Renal pelvis (tissue), 4 donors: ENCODE measurements around the gene LRRC4C. TPM values are rescaled to one million over a fixed set of nuclear protein-coding genes. Genes with fewer than 3 reads are reported as not detected.
"Not testable (repeated sequence)": the region's sequence is repeated elsewhere in the genome, so short reads cannot be mapped to it uniquely, and the experiment has no call there.

Experiments
- DNase-seq: peaks from one replicate; pipeline ENCODE4 v3.0.0-alpha.2; 2013
- polyA plus RNA-seq, 3 donors: library from polyadenylated mRNA; unstranded; fragments of 120-200 nt; gene quantifications; one replicate each; pipeline ENCODE4 v1.2.1, GENCODE V29; 2013; ENCODE audit not compliant: insufficient read length in 3 of 3

Gene LRRC4C
- polyA plus RNA-seq, 3 donors = 13.1 to 13.8 (median 13.3) TPM

DNA sequence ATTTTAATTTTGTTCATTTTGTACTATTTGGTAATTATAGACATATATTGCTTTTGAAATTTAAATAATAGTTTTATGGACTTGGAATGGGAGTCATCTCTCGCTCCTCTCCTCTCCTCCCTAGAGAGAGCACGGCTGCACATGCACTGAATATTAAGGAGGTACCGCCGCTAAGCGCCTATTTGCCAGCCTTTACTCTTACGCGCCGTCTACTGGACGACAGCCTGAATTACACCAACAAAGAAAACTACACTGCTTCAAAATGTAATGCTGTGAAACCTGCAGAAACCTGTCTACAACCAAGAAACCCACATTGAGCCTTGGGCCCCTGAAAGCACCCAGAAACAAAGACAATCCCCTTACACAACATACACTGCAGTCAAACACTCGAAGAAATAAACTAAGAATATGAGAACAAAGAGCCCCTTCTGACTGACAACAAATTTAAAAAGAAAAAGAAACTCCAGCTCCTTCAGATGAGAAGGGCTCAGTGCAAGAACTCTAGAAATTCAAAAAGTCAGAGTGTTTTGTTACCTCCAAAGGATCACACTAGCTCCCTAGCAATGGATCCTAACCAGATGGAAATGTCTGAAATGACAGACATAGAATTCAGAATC, 737.2 kb downstream of the LRRC4C start:
- peak; percentile 16 for DNase-seq

DNA sequence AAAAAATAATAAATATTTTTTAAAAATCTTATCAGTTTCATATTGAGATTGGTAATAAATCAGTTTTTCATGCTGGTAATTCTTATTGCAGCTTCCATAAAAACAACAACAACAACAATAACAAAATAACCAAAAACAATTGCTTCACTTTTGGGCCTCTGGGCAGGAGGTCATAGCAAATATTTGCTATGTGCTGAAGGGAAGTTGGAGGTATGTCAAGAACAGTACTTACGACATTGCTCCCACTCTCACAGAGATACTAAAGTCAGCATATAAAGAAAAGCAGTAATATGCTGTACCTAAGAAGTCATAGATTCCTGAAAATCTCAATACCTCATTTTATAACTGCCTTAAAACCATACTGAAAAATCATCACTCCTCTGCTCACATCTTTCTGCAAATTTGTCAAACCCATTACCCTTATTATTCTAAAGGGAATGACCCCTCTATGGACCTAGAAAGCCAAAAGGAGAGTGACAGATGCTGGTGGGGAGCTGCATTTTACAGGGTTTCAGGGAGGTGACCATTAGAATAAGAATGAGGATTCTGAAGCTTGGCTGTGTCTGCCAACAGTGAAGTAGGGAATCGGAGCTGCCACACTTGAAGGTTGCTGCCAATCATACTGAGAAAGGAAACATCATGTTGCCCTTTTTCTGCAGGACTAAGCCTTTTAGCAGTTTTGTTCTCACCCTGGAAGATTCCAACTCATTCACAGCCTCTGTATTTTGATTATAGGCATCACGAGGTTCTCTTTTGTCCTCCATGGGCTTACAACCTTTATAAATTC, 742.9 kb downstream of the LRRC4C start:
- DNase-seq = no peak

DNA sequence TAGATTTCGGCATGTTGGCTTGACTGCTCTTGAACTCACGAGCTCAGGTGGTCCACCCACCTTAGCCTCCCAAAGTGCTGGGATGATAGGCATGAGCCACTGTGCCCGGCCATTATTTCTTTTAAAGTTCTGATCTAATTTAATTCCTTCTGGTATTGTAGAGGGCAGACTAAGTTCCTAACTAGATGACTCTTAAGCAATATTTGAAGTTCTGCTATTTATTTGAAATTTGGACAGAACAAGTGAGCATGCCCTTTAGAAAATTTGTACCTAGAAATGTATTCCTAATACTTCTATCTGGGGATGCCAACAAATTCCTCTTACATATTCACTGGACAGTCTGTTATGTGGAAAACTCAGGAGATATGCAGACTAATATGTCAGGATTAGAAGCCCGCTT, 746.4 kb downstream of the LRRC4C start:
- DNase-seq = no peak

DNA sequence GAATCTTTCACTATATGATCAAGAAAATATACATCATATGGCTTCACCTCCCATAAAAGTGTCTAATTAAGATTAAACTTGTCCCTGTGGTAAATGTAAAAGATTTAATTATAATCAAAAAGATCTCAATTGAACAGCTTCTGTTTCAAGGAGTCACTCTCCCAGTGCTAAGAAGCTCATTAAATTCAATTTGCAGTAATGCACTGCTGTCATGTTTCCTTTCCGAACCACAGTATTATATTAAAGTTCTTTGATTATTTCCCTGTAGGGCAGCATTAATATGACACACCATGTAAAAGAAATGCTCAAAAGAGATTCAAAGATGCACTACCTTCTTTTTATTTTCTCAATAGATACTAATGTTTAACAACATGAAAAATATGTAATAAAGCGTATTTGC, 758.4 kb downstream of the LRRC4C start:
- no peak for DNase-seq

DNA sequence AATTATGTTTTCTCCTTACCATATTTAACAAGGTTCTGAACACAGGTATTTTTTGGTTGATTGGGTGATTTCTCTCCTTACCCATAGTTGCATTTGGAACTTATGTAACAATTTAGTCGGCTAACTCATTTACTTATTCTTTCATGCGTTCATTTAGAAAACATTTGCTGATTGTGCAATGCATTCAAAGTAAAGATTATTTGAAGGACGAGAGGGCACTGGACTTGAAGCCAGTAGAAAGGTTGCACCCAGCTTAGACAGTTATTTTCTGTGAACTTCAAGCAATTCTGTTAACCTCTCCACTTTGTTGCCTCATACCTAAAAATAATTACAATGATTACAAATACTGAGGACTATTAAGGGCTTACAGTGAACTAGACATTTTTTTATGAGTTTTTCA, 769.6 kb downstream of the LRRC4C start:
- no peak for DNase-seq

DNA sequence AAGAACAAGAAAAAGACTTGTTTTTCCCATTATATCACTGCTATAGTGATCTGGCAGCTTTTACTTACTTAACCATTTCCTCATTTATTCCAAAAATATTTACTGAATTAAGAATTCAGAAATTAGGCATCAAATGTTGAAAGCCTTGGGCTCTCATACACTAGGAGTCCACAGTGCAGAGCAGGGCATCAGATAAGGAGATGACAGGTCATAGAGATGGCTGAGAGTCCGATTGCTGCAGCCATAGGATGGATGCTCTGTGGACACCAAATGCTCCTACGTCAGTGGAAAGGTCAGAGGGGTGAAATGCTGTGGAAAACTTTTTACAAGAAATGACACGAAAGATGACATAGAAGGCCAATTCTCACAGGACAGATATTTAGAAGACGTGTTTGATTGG, 771.1 kb downstream of the LRRC4C start:
- no peak for DNase-seq

DNA sequence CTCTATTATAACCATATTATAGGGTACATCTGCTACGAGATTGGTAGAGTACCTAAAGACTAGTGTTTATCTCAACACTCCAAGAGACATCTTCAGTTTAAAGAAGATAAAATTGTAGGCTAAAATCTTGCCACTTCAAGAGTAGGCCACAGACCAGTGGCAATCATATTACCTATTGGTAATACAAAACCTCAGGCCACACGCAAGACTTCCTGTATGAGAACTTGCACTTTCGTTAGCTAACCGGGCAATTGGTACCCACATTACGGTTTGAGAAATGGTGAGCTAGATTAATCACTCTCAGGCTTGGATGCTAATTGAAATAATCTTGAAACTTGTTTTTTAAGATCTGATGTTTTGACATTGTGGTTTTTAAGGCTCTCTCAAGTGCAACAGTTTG, 772.7 kb downstream of the LRRC4C start:
- DNase-seq = no peak

DNA sequence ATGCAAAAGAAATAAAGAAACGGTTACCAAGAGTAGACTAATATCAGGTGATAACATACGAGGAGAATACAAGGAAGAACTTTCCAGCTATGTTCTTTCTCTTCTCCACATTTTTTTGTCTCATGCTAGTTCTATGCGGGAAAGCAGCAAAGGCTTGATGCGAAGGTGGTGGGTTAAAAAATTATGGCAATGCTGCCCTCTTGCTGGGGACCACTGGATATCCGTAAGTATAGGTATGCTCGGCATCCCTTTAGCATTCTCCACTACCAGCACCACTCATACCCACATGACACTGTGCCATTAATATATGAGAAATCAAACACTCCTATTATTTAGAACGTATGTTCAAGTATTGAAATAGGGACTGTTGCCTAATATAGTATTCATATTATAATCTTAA, 776.4 kb downstream of the LRRC4C start:
- no peak for DNase-seq

DNA sequence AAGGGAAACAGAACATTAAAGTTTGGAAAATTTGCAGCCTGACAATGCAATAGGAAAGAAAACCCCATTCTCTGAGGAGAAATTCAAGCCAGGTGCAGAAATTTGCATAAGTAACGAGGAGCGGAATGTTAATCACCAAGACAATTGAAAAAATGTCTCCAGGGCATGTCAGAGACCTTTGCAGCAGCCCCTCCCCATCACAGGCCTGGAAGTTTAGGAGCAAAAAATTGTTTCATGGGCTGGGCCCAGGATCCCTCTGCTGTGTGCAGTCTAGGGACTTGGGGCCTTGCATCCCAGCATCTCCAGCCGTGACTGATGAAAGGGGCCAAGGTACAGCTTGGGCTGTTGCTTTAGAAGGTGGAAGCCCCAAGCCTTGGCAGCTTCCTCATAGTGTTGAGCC, 780.2 kb downstream of the LRRC4C start:
- no peak for DNase-seq

DNA sequence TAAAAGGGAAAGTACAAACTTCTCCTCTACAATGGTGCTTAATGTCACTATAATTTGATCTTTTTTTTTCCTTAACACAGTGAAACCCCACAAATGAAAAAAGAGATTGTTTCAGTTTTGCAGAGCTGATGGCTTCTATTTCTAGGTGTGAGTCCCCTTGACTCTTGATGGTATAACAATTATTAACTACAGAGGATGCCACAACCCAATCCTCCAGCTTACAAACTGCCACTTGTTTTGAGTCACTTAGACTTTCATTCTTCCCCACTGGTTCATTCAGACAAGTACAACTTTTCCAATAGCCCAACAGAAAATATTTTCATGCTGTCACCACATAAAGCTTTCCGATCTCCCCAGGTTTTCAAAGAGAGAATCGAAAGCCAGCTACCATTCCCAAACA, 812.2 kb downstream of the LRRC4C start:
- DNase-seq = no peak

DNA sequence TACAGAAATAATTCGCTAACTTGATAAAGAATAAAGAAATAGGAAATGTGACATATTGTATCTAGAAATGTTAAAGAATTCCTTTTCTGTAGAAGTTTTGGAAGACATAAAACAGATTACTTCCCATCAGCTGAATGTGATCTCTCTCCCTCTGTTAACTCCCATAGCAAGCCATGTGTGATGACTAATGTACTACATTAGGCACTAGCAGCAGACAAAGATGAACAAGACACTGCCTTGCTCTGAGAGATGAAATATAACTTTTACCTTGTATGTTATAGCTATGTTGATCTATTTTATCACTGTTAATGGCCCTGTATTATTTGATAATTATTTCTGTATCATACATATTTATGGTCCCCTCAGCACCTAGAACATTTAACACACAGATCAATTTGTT, 817.2 kb downstream of the LRRC4C start:
- DNase-seq = no peak

DNA sequence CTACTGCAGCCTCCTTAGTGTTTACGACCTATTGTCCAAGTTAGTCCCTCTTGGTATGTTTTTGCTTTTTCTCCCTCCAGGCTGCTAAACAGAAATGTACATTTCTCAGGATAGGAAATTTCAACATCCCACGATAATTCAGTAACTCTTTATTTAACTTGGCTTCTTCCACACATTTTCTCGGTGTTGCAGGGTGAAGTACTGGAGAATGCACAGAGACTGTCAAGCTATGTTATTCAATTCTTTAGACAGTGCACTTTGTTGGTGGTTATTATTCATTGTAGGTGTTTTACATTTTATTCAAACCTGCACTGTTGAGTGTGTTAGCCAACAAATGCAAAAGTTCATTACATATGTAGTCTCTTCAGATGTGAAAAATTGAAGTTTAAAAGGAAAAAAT, 839.8 kb downstream of the LRRC4C start:
- DNase-seq = no peak

DNA sequence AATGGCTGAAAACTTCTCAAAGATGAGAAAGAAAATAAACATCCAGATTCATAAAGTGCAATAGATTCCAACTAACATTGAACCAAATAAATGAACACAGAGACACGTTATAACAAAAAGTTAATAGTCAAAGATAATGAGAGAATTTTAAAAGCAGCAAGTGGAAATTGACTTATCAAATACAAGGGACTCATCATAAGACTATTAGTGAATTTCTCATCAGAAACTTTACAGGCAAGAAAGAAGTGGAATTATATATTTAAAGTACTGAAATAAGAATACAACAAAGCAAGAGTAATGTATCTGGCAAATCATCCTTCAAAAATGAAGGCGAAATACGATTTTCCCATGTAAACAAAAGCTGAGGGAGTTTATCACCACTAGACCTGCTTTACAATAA, 852.7 kb downstream of the LRRC4C start:
- no peak for DNase-seq

DNA sequence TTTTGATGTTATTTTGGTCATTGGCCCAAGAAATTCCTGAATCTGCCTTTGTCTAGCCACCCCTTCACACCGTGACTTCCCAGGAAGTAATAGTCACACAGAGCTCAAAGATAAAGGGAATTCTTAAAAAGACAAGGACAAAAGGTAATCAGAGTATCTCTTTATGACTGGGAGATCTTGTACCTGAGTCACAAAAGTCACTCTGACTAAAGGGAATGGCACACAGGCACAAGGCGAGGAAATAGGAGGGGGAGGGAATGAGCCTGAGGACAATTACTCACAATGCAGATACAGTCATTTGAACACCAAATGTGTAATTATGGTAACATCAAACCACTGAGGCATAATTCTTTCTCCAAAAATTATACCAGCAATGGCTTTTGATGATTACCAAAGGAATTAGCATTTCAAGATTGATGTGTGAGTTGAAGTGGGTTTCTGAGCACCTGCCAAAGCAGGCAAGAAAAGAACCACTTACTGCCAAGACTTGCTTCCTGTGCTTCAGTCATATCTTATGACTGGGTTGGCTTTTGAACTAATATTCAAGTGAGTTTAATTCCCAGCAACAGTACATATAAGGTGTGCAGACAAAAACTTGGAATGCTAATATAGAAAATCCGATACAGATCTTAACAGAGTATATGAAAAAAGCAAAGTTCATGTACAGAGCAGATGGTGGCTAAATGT, 856.4 kb downstream of the LRRC4C start:
- no peak for DNase-seq

DNA sequence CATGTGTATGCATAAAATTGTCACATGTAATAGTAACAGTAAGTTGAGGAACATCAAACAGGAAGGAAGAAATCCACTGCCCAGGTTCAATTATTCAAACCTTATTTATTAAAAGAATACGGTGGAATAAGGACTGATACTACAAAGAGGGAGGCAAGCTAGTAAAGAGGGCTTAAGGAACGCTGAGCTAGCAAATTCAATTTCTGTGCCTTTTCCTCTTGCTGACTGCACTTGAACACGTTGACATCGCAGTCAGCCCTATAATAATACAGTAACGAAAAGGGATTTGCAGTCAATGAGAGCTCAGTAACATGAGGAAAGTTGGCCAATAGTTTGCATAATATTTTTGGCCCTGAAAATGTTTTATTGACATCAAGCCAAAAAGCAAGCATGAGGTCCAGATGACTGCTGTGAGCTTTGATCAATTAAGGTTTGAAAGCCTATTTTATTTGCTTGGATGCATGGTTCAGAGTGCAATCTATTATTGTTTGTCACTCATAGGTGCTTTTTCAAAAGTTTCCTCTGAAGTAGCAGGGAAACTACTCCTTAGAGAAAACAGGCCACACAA, 861.8 kb downstream of the LRRC4C start:
- DNase-seq = no peak

DNA sequence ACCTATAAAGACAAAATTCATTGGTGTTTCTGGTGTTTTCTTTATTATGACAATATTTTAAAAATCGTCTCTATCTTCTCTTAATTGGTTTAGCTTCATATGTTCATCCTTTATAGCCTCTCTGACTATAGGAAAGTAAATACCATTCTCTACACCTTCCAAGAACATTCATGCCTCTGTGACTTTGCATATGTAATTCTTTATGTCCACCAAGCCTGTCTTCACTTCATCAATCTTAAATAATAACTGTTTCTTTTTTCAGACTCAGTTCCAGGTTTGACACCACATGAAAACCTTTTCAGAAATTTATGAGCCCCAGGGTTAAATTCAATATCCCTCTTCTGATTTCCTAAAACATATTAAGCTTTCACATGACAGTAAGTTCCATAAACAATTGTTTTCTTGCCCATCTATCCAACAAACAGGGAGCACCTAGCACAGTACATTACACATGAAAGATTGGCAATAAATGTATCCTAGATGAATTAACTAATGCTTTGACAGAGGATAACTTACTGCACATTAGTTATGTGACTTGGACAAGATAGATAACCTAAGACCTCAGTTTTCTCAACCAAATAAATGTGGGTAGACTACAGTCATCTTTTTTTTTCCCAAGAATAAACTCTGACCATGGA, 886.1 kb downstream of the LRRC4C start:
- DNase-seq = no peak

DNA sequence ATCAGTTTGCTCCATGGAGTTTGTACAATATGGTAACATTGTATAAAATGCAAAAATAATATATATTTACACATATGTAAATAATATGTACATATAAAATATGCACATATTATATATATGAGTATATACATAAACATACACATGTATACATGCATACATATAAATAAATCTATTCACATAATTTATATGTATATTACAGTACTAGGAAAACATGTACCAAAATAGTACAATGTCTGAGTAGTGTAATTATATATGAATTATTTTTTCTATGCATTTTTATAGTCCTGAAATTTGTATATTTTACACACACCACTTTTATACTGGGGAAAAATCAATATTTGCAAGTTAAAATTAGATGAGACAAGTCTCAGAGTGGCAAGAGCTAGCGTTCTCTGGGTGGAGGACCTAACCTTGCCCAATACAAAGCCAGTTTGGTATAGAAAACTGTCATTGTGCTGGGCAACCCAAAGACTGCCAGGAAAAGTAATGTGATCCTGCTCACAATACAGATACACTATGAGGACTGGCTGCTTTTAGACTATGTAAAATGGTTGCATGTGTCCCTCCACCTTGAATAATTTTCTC, 889.4 kb downstream of the LRRC4C start:
- no peak for DNase-seq

DNA sequence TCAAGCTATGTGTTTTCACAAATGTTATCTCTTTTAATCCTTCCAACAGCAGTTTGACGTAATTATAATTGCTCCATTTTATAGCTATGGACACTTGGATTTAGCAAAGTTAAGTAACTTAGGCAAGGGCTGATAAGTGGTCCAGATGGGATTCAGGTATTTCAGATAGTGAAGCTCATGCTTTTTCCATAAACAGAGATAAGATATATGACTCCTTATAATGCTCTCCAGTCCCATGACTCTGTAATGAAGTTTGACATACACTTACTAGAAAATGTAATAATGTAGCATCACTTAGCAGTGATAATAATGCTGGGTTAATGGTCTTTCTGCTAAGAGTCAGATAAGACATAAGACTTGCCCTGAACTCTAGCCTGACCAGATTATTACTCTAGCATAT, 892.1 kb downstream of the LRRC4C start:
- DNase-seq = no peak

DNA sequence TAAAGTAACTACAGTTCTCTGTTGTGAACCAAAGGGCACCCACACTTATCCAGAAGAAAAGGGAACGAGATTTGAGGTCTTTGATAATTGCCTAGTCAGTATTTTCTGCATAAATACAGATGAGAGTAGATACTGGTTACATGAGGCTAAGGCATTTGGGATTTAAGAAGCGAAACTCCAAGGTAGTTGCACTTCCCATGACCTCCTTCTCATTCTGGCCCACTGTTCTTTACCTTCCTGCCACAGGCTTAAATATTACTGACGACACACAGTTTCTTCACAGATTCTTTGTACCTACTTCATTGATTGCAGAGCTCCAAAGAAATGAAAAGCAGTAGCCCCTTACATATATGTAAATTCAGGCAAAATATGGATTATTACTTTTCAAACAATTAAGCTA, 915.3 kb downstream of the LRRC4C start:
- DNase-seq = no peak

DNA sequence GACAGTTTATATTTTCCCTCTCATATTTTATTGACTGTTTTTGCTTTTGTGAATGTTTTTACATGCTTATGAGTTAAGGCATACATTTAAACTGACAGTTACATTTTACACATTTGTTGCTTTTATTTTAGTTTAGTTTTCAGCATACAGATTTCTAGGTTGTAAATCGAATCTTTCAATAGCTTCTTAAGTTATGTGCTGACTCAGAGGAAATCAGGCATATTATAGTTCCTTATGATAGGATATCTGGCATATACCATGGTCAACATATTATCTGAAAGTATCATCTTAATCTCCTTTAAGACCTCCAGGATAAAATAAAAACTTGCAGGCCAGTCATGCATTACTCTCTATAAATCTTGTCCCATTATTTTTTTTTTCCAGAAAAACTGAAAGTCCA, 916.6 kb downstream of the LRRC4C start:
- DNase-seq = no peak

DNA sequence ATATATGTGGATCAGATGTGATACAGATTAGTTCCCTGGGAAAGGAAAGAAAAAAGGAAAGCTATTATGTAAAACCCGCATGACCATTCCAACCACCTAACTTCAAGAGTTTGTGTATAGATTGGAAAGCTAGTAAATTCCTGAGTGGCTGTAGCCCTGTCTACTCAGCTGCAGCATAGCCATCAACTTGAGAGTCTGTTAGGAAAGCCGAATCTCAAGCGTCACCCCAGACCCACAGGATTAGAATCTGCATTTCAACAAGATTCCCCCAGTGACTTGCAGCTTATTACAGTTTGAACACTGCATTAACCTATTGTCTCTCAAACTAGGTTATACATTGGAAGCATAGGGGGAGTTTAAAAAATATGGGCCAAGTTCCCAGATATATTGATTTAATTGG, 921.7 kb downstream of the LRRC4C start:
- DNase-seq = no peak

DNA sequence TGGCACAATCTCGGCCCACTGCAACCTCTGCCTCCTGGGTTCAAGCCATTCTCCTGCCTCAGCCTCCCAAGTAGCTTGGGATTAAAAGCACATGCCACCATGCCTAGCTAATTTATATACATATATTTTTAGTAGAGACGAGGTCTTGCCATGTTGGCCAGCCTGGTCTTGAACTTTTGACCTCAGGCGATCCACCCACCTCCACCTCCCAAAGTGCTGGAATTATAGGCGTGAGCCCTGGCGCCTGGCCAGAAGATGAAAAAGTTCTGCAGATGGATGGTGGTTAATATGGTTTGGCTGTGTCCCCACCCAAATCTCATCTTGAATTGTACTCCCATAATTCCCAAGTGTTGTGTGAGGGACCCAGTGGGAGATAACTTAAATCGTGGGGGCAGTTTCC, 937.4 kb downstream of the LRRC4C start:
- DNase-seq = not testable (repeated sequence)
